HG02981 (cell line): ENCODE measurements around the gene ZNF740.
"Not testable (repeated sequence)": the region's sequence is repeated elsewhere in the genome, so short reads cannot be mapped to it uniquely, and the experiment has no call there.

ENCODE experiments used
- ATAC-seq: cut with Tn5 transposase; IDR thresholded peaks from one replicate; pipeline ENCODE4 v1.9.1; 2021; ENCODE audit warnings: mild to moderate bottlenecking, moderate library complexity; ENCODE audit not compliant: unreplicated experiment

The ZNF740 gene

GRCh38 chr12:53172352-53172751, 8.2 kb upstream of the ZNF740 start:
- no peak for ATAC-seq

- no peak for ATAC-seq
Observed at GRCh38 chr12:53173085-53173715, 7.3 kb upstream of the ZNF740 start.

GRCh38 chr12:53174881-53175491, 5.5 kb upstream of the ZNF740 start:
- ATAC-seq, result no peak

- no peak for ATAC-seq
Observed at GRCh38 chr12:53176750-53177149, 3.8 kb upstream of the ZNF740 start.

- not testable (repeated sequence) for ATAC-seq
Observed at GRCh38 chr12:53177447-53177846, 3.1 kb upstream of the ZNF740 start.

- not testable (repeated sequence) for ATAC-seq
Observed at GRCh38 chr12:53178803-53179202, 1.7 kb upstream of the ZNF740 start.

GRCh38 chr12:53179687-53180219, 769 bp upstream of the ZNF740 start:
- ATAC-seq, result peak; percentile 3

- ATAC-seq, result peak; percentile 35
Observed at GRCh38 chr12:53180931-53181645, 566 bp downstream of the ZNF740 start.

- no peak for ATAC-seq
Observed at GRCh38 chr12:53181935-53182334, 1.4 kb downstream of the ZNF740 start.

- ATAC-seq, result no peak
Observed at GRCh38 chr12:53182903-53183302, 2.4 kb downstream of the ZNF740 start.

- no peak for ATAC-seq
Observed at GRCh38 chr12:53184828-53185227, 4.3 kb downstream of the ZNF740 start.

- ATAC-seq, result no peak
Observed at GRCh38 chr12:53185582-53186153, 5.1 kb downstream of the ZNF740 start.

GRCh38 chr12:53186745-53187144, 6.2 kb downstream of the ZNF740 start:
- no peak for ATAC-seq

- no peak for ATAC-seq
Observed at GRCh38 chr12:53187145-53187899, 6.8 kb downstream of the ZNF740 start.

- peak; percentile 42 for ATAC-seq
Observed at GRCh38 chr12:53190108-53190729, 9.7 kb downstream of the ZNF740 start.

- ATAC-seq, result no peak
Observed at GRCh38 chr12:53191096-53191884, 10.8 kb downstream of the ZNF740 start.

GRCh38 chr12:53191885-53192530, 11.5 kb downstream of the ZNF740 start:
- no peak for ATAC-seq

- ATAC-seq, result no peak
Observed at GRCh38 chr12:53192531-53193021, 12.1 kb downstream of the ZNF740 start.

GRCh38 chr12:53193040-53193439, 12.5 kb downstream of the ZNF740 start:
- no peak for ATAC-seq
